Thymus (tissue), 14 donors: Measurements from ENCODE around the gene CLDN1. TPM values are rescaled to one million over a fixed set of nuclear protein-coding genes. Genes with fewer than 3 reads are reported as not detected.

Source experiments
- DNase-seq, 9 donors: peaks; one replicate each; pipeline ENCODE4 v3.0.0-alpha.2; 2013; ENCODE audit warnings: low spot score in 9 of 9, low read depth in 6 of 9, missing footprints in 1 of 9
- H3K27ac ChIP-seq, 2 donors: one replicate each; pipeline ENCODE4 v1.5.1; 2013; ENCODE audit warnings: control low read depth in 1 of 2, low read depth in 1 of 2, low read length in 1 of 2, mild to moderate bottlenecking in 1 of 2, moderate library complexity in 1 of 2
- H3K27me3 ChIP-seq, 2 donors: one replicate each; pipeline ENCODE4 v1.5.1; 2013; ENCODE audit warnings: low read length in 1 of 2; ENCODE audit not compliant: control insufficient read depth in 2 of 2, insufficient read depth in 1 of 2
- H3K36me3 ChIP-seq, 2 donors: one replicate each; pipeline ENCODE4 v1.5.1; 2013; ENCODE audit warnings: low read length in 1 of 2, mild to moderate bottlenecking in 1 of 2, moderate library complexity in 1 of 2; ENCODE audit not compliant: control insufficient read depth in 2 of 2, insufficient read depth in 2 of 2
- H3K4me1 ChIP-seq, 2 donors: one replicate each; pipeline ENCODE4 v1.5.1; 2013; ENCODE audit warnings: low read length in 2 of 2; ENCODE audit not compliant: control insufficient read depth in 2 of 2, insufficient read depth in 2 of 2
- H3K4me3 ChIP-seq, 2 donors: one replicate each; pipeline ENCODE4 v1.5.1; 2013; ENCODE audit warnings: low read length in 2 of 2, control low read depth in 1 of 2, mild to moderate bottlenecking in 1 of 2
- H3K9me3 ChIP-seq, 2 donors: one replicate each; pipeline ENCODE4 v1.5.1; 2013; ENCODE audit warnings: low read length in 1 of 2, mild to moderate bottlenecking in 1 of 2; ENCODE audit not compliant: control insufficient read depth in 2 of 2, insufficient read depth in 1 of 2
- WGBS: extraction: QIAGEN DNeasy Blood & Tissue Kit; methylation state at CpG from one replicate; pipeline ENCODE4 v1.1.7; 2013; 5-methylcytosine and 5-hydroxymethylcytosine counted together
- long read RNA-seq, 10 donors: transcript quantifications; one replicate each; lab custom pipeline, GENCODE V29; 2026
- polyA plus RNA-seq: library from polyadenylated mRNA; stranded (reverse); fragments of 200-250 nt; gene quantifications from one replicate; pipeline ENCODE4 v1.2.3, GENCODE V29; 2013
- total RNA-seq: library from RNA; stranded (reverse); fragments of 120-200 nt; gene quantifications from one replicate; pipeline ENCODE4 v1.2.4, GENCODE V29; 2013
- donor health status: healthy.

Gene CLDN1, protein sequence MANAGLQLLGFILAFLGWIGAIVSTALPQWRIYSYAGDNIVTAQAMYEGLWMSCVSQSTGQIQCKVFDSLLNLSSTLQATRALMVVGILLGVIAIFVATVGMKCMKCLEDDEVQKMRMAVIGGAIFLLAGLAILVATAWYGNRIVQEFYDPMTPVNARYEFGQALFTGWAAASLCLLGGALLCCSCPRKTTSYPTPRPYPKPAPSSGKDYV
- total RNA-seq, result 9.5 TPM
- polyA plus RNA-seq, result 62.2 TPM
- long read RNA-seq, donor 1, partial matches to known transcripts, result 0 of 1 reads
- long read RNA-seq, donor 1, other reads (novel, unspliced or antisense), result 0 of 1 reads
- long read RNA-seq, donor 2, result 0 reads
- long read RNA-seq, donor 3, transcript CLDN1-201 (4 exons, 3,481 nt), result major isoform, 5 of 5 reads
- long read RNA-seq, donor 3, partial matches to known transcripts, result 0 of 5 reads
- long read RNA-seq, donor 3, other reads (novel, unspliced or antisense), result 0 of 5 reads
- long read RNA-seq, donor 4, partial matches to known transcripts, result 0 of 2 reads
- long read RNA-seq, donor 4, other reads (novel, unspliced or antisense), result 0 of 2 reads
- long read RNA-seq, donor 5, transcript CLDN1-201 (4 exons, 3,481 nt), result major isoform, 6 of 6 reads
- long read RNA-seq, donor 5, partial matches to known transcripts, result 0 of 6 reads
- long read RNA-seq, donor 5, other reads (novel, unspliced or antisense), result 0 of 6 reads
- long read RNA-seq, donor 6, partial matches to known transcripts, result 0 of 4 reads
- long read RNA-seq, donor 6, other reads (novel, unspliced or antisense), result 0 of 4 reads
- long read RNA-seq, donor 7, partial matches to known transcripts, result 0 of 4 reads
- long read RNA-seq, donor 7, other reads (novel, unspliced or antisense), result 0 of 4 reads
- long read RNA-seq, donor 8, partial matches to known transcripts, result 0 of 3 reads
- long read RNA-seq, donor 8, other reads (novel, unspliced or antisense), result 0 of 3 reads
- long read RNA-seq, donor 9, partial matches to known transcripts, result 0 of 2 reads
- long read RNA-seq, donor 9, other reads (novel, unspliced or antisense), result 0 of 2 reads
- long read RNA-seq, donor 10, partial matches to known transcripts, result 0 of 4 reads
- long read RNA-seq, donor 10, other reads (novel, unspliced or antisense), result 0 of 4 reads

DNA sequence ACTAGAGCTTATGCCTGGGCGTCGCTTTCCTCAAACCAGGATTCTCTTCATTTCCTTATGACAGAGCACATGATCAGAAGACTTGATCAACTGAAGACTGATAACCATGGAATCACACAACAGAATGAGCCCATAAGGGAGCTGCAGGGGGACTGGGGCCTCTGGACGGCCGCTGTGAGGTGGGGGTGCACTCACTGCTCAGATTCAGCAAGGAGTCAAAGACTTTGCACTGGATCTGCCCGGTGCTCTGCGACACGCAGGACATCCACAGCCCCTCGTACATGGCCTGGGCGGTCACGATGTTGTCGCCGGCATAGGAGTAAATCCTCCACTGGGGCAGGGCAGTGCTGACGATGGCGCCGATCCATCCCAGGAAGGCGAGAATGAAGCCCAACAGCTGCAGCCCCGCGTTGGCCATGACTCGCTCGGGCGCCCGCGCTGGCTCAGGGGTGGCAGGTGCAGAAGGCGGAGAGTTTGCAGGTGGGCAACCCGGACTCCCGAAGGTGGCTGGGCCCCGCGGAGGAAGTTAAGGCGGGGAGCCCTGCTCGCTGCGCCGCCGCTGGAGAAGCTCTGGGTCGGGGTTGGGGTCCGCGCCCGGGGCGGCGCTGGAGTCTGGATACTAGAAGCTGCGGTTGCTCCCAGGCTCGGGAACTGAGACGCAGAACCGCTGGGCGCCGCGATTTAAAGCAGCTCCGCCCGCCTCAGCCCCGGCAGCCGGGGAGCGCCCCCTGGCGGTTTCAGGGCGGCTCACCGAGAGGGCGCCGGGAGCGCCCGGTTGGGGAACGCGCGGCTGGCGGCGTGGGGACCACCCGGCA lies at the start of gene CLDN1:
CLDN1 (minus strand) TSS at position 658 of the 815 bp plus-strand sequence; CDS start at position 418, 240 bp downstream.
- DNase-seq, result peak in 8 of 9 donors; percentile 44 to 85 (median 71)
- H3K27ac ChIP-seq, result peak within 1 kb of the TSS in 1 of 2 donors; percentile 43
- WGBS, result 7% methylated on average over 64 of the region's 64 CpGs

DNA sequence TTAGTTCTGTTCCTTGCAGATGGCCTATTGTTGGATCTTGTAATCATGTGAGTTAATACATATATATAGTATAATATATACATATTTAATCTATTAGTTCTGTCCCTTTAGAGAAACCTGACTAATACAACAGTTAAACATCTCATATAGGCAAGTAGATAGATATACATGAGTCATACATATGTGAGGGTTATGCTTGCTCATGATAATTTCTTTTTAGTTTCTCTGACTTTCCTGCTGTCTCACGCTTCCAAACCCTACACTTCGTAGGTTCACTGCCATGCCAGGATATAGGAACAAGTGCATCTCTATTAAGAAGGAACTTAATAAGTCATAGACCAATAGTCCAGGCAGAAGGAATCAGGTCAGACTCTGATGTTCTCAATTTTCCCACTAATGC lies 48.9 kb upstream of the CLDN1 start:
- H3K27ac ChIP-seq, result no peak overlapping the region
- WGBS, result 65% methylated on average over 2 of the region's 2 CpGs

More for the DNA sequence above, at the start of gene CLDN1:
- Histone ChIP-seq H3K27me3 (peaks cover 13 to 28% of the 10 kb centered on the region in 2 donors), H3K4me3 (peak within 1 kb of the TSS; percentile 43 to 50), H3K36me3 (no peaks in the 10 kb centered on the region), H3K9me3 (no peaks in the 10 kb centered on the region), H3K4me1 (peaks cover 0 to 21% of the 10 kb centered on the region in 2 donors)

DNA sequence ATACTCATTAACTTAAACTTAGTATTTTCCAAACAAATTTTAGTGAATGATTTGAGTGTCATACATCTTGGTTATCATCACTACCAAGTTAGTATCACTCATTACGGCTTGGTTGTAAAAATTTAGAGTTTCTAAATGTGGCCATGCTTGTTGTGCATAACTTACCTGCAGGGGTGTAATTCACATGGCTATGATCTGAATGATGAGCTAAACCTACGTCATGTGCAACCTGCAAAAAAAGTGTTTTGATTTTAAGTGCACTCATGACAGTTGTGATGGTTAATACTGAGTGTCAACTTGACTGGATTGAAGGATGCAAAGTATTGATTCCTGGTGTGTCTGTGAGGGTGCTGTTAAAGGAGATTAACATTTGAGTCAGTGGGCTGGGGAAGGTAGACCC lies 48.1 kb upstream of the CLDN1 start:
- no peaks in the 10 kb centered on the region for H3K36me3 ChIP-seq
- H3K4me3 ChIP-seq, result no peak overlapping the region
- WGBS, result 90% methylated on average over 2 of the region's 2 CpGs
- peak overlapping the region in 1 of 2 donors; percentile 13 for H3K27ac ChIP-seq
- H3K27me3 ChIP-seq, result no peaks in the 10 kb centered on the region
- no peak for DNase-seq
- no peaks in the 10 kb centered on the region for H3K4me1 ChIP-seq
- no peaks in the 10 kb centered on the region for H3K9me3 ChIP-seq

More for the DNA sequence above, 48.9 kb upstream of the CLDN1 start:
- Histone ChIP-seq H3K4me1 (no peaks in the 10 kb centered on the region), H3K36me3 (no peaks in the 10 kb centered on the region), H3K27me3 (no peaks in the 10 kb centered on the region), H3K4me3 (no peak overlapping the region), H3K9me3 (no peaks in the 10 kb centered on the region)
- DNase-seq, result no peak

DNA sequence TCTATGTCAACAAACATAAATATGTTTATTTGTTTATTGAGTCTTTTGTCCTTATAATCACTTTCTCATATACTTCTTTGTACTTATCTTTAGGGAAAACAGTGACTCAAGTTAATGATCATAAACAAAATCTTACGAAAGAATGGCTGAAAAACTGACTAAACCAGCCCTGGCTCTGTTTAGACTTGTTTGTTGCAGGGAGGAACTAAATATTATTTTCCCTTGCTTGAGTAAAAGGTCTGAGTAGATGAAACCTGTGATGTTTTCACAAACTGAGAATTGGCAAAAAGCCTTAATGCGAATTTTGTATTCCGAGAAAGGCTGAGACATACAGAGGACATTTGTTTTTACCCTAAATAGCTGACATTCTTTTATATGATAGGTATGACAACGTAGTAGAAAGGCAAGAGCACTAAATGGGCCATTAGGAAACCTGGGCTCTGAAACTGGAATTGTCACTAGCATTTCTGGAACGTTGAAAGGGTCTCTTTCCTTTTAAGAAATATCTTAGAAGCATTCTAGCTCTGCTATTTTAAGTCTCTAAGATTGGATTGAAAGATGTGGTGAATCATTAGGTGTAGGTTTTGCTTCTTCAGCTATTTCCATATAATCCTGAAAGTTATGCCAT lies 47.5 kb upstream of the CLDN1 start:
- no peak overlapping the region for H3K27ac ChIP-seq
- no peaks in the 10 kb centered on the region for H3K9me3 ChIP-seq
- peak in 1 of 9 donors; percentile 13 for DNase-seq
- no peaks in the 10 kb centered on the region for H3K36me3 ChIP-seq
- H3K4me3 ChIP-seq, result no peak overlapping the region
- no peaks in the 10 kb centered on the region for H3K27me3 ChIP-seq
- WGBS, result 86% methylated on average over 5 of the region's 5 CpGs
- H3K4me1 ChIP-seq, result no peaks in the 10 kb centered on the region

DNA sequence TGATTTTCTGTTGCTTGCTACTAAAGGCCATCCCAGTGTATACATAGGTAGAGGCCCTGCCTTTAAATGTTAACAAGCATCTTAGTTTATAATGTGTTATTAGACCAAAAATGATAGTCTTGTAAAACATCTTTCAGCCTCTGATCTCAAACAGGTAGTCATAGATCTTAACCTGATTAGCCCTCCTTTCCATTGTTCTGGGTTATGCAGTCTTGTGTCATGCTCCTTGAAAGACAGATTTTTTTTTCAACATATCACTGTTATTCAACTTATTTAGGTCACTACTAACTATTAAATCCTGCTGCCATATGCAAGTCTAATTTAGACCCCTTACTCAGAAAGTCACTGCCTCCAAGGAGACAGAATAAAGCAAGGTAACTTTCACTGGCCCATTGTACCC lies 46.6 kb upstream of the CLDN1 start:
- no peaks in the 10 kb centered on the region for H3K36me3 ChIP-seq
- no peak overlapping the region for H3K4me3 ChIP-seq
- no peaks in the 10 kb centered on the region for H3K27me3 ChIP-seq
- H3K4me1 ChIP-seq, result no peaks in the 10 kb centered on the region
- no peak for DNase-seq
- H3K27ac ChIP-seq, result no peak overlapping the region
- H3K9me3 ChIP-seq, result no peaks in the 10 kb centered on the region

DNA sequence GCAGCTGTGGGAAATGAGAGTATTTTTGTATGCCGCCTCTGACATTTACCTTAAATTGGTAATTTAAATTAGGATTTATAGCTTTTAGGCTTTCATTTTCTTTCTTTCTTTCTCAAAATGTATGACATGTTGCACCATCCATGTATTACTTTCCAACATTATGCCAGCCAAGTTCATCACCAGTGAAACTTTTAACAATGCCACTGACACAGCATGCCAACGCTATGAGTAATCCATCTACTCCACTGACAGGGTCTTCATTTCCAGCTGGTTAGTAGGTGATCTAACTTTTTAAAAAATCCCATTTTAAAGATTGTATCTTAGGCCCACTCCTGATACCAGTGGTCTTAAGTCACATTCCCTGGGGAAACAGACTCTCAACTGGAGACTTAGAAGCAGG lies 43.9 kb upstream of the CLDN1 start:
- DNase-seq, result no peak
- no peaks in the 10 kb centered on the region for H3K36me3 ChIP-seq
- H3K4me3 ChIP-seq, result no peak overlapping the region
- H3K27ac ChIP-seq, result no peak overlapping the region
- H3K27me3 ChIP-seq, result no peaks in the 10 kb centered on the region
- no peaks in the 10 kb centered on the region for H3K9me3 ChIP-seq
- no peaks in the 10 kb centered on the region for H3K4me1 ChIP-seq
- WGBS, result 72% methylated on average over 2 of the region's 2 CpGs

DNA sequence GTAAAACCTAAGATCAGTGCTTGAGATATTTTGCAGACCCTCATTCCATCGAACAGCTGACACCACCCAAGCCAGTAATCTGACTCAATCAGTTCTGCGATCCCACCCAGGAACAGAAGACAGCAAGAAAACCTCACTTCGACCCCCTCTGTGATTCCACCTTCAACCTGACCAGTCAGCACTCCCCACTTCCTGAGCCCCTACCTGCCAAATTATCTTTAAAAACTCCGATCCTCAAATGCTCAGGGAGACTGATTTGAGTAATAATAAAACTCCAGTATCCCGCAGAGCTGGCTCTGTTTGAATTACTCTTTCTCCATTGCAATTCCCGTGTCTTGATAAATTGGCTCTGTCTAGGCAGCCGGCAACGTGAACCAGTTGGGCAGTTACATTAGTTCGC lies 40.0 kb upstream of the CLDN1 start:
- H3K27me3 ChIP-seq, result no peaks in the 10 kb centered on the region
- H3K36me3 ChIP-seq, result no peaks in the 10 kb centered on the region
- DNase-seq, result no peak
- WGBS, result 96% methylated on average over 9 of the region's 9 CpGs
- H3K4me1 ChIP-seq, result no peaks in the 10 kb centered on the region
- no peak overlapping the region for H3K4me3 ChIP-seq
- H3K27ac ChIP-seq, result no peak overlapping the region
- no peaks in the 10 kb centered on the region for H3K9me3 ChIP-seq

DNA sequence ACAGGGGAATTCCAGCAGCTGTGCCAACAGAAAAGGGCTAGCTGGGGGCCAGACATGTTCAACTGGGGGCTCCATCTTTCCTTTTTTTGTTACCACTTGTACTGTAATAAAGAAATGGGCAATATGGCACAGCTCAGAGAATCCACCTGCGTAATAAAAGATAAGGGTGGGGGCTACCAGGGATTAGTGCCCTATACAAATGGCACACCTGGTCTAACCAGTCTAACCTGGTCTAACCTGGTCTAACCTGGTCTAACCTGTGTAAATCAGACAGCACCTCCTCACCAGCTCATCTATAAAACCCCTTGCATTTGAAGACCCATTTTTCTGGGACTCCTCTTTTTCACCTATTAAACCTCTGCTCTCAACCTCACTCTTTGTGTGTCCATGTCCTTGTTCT lies 39.5 kb upstream of the CLDN1 start:
- H3K27me3 ChIP-seq, result no peaks in the 10 kb centered on the region
- WGBS, result 90% methylated on average over 1 of the region's 1 CpG
- no peak for DNase-seq
- H3K4me3 ChIP-seq, result no peak overlapping the region
- H3K27ac ChIP-seq, result no peak overlapping the region
- no peaks in the 10 kb centered on the region for H3K4me1 ChIP-seq
- H3K9me3 ChIP-seq, result no peaks in the 10 kb centered on the region
- no peaks in the 10 kb centered on the region for H3K36me3 ChIP-seq
